Measurements from ENCODE around the gene IPCEF1.

Gene IPCEF1

DNA sequence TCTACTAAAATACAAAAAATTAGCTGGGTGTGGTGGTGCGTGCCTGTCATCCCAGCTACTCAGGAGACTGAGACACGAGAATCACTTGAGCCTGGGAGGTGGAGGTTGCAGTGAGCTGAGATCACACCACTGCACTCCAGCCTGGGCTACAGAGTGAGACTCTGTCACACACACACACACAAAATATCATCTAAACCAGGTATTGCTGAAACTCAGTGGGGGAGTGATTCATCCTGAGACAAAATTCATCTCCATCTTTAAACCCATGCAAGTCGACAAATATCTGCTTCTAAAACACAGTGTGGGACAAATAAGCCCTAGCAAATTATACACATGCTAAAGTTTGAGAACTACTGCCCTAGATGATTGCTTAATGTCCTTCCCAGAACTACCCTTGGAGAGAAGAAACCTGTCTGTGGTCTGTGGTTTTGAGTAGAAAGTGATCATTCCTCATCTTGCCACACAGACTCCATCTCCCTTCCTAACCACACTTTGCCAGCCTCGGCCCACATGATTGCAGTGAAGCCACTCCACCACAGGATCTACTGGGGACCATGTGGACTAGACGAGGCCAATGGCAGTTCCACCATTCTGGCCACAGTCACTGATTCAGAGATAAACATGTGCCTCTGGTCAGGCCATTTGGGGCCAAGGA lies 187.3 kb downstream of the IPCEF1 start:
- no peak for TF ChIP-seq CSDC2 (CRISPR knock-in tag; IDR thresholded peaks at IDR 0.05)
- no peak for ATAC-seq

- ATAC-seq, result no peak
- TF ChIP-seq, protein P1, sequence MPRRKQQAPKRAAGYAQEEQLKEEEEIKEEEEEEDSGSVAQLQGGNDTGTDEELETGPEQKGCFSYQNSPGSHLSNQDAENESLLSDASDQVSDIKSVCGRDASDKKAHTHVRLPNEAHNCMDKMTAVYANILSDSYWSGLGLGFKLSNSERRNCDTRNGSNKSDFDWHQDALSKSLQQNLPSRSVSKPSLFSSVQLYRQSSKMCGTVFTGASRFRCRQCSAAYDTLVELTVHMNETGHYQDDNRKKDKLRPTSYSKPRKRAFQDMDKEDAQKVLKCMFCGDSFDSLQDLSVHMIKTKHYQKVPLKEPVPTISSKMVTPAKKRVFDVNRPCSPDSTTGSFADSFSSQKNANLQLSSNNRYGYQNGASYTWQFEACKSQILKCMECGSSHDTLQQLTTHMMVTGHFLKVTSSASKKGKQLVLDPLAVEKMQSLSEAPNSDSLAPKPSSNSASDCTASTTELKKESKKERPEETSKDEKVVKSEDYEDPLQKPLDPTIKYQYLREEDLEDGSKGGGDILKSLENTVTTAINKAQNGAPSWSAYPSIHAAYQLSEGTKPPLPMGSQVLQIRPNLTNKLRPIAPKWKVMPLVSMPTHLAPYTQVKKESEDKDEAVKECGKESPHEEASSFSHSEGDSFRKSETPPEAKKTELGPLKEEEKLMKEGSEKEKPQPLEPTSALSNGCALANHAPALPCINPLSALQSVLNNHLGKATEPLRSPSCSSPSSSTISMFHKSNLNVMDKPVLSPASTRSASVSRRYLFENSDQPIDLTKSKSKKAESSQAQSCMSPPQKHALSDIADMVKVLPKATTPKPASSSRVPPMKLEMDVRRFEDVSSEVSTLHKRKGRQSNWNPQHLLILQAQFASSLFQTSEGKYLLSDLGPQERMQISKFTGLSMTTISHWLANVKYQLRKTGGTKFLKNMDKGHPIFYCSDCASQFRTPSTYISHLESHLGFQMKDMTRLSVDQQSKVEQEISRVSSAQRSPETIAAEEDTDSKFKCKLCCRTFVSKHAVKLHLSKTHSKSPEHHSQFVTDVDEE (CRISPR knock-in tag; IDR thresholded peaks at IDR 0.05), result no peak
- TF ChIP-seq ZNF565 (CRISPR knock-in tag; conservative IDR thresholded peaks at IDR 0.05; ENCODE audit: low read depth) (no peak), RARB (CRISPR knock-in tag; IDR thresholded peaks at IDR 0.05) (no peak), ZNF8 (CRISPR knock-in tag; IDR thresholded peaks at IDR 0.05) (no peak), ARNTL (CRISPR knock-in tag; IDR thresholded peaks at IDR 0.05; ENCODE audit: borderline replicate concordance, low read depth) (no peak), PPARA (CRISPR knock-in tag; IDR thresholded peaks at IDR 0.05; ENCODE audit: borderline replicate concordance) (no peak), ISL1 (CRISPR knock-in tag; IDR thresholded peaks at IDR 0.05) (no peak), TOX (CRISPR knock-in tag; IDR thresholded peaks at IDR 0.05; ENCODE audit: borderline replicate concordance) (no peak), ZNF70 (CRISPR knock-in tag; IDR thresholded peaks at IDR 0.05) (no peak), GLIS3 (CRISPR knock-in tag; IDR thresholded peaks at IDR 0.05) (no peak), TCF4 (CRISPR knock-in tag; IDR thresholded peaks at IDR 0.05; ENCODE audit: borderline replicate concordance) (no peak), ZC3H10 (CRISPR knock-in tag; IDR thresholded peaks at IDR 0.05) (no peak)
- TF ChIP-seq, protein P2, sequence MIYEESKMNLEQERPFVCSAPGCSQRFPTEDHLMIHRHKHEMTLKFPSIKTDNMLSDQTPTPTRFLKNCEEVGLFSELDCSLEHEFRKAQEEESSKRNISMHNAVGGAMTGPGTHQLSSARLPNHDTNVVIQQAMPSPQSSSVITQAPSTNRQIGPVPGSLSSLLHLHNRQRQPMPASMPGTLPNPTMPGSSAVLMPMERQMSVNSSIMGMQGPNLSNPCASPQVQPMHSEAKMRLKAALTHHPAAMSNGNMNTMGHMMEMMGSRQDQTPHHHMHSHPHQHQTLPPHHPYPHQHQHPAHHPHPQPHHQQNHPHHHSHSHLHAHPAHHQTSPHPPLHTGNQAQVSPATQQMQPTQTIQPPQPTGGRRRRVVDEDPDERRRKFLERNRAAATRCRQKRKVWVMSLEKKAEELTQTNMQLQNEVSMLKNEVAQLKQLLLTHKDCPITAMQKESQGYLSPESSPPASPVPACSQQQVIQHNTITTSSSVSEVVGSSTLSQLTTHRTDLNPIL (CRISPR knock-in tag; IDR thresholded peaks at IDR 0.05; ENCODE audit: low read depth), result no peak
Measured at GRCh38 chr6:154167126-154167525, 189.5 kb downstream of the IPCEF1 start.

DNA sequence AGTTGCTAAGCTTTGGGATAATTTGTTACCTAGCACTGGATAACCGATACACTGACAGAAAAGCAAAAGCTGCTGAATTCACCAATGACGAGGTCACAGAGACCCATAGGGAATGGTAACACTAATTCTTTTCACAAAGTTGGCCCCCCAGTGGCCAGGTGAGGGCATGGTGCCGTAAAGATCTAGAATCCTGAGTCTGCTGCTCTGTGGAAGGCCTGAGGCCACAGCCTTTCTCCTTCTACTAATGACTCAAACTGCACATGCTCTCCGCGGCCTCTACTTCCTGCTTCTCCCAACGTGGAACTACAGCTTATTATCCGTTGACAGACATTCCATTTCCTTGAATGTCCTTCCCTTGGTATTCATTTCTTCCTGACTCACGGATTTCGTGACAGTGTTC lies 190.5 kb downstream of the IPCEF1 start:
- ATAC-seq, result no peak
- TF ChIP-seq CSDC2 (CRISPR knock-in tag; IDR thresholded peaks at IDR 0.05), result no peak
- no peak for TF ChIP-seq OSR1 (CRISPR knock-in tag; IDR thresholded peaks at IDR 0.05)
- no peak for TF ChIP-seq TOX (CRISPR knock-in tag; IDR thresholded peaks at IDR 0.05; ENCODE audit: borderline replicate concordance)
- TF ChIP-seq, protein P1 (CRISPR knock-in tag; IDR thresholded peaks at IDR 0.05), result no peak
- TF ChIP-seq ARNTL (CRISPR knock-in tag; IDR thresholded peaks at IDR 0.05; ENCODE audit: borderline replicate concordance, low read depth), result no peak
- TF ChIP-seq, protein P2 (CRISPR knock-in tag; IDR thresholded peaks at IDR 0.05; ENCODE audit: low read depth), result no peak
- no peak for TF ChIP-seq ISL1 (CRISPR knock-in tag; IDR thresholded peaks at IDR 0.05)
- TF ChIP-seq RARB (CRISPR knock-in tag; IDR thresholded peaks at IDR 0.05), result no peak

GRCh38 chr6:154165478-154165877 lies 191.1 kb downstream of the IPCEF1 start:
- TF ChIP-seq ESRRG (CRISPR knock-in tag; IDR thresholded peaks at IDR 0.05), result no peak
- TF ChIP-seq TOX (CRISPR knock-in tag; IDR thresholded peaks at IDR 0.05; ENCODE audit: borderline replicate concordance), result no peak
- TF ChIP-seq OSR1 (CRISPR knock-in tag; IDR thresholded peaks at IDR 0.05), result no peak
- no peak for TF ChIP-seq ARNTL (CRISPR knock-in tag; IDR thresholded peaks at IDR 0.05; ENCODE audit: borderline replicate concordance, low read depth)
- ATAC-seq, result no peak

- ATAC-seq, result no peak
- TF ChIP-seq, protein P1 (CRISPR knock-in tag; IDR thresholded peaks at IDR 0.05), result no peak
- TF ChIP-seq, protein P2 (CRISPR knock-in tag; IDR thresholded peaks at IDR 0.05; ENCODE audit: low read depth), result no peak
- TF ChIP-seq ZC3H10 (CRISPR knock-in tag; IDR thresholded peaks at IDR 0.05), result no peak
- no peak for TF ChIP-seq SNAI2 (CRISPR knock-in tag; IDR thresholded peaks at IDR 0.05)
- TF ChIP-seq, protein P3, sequence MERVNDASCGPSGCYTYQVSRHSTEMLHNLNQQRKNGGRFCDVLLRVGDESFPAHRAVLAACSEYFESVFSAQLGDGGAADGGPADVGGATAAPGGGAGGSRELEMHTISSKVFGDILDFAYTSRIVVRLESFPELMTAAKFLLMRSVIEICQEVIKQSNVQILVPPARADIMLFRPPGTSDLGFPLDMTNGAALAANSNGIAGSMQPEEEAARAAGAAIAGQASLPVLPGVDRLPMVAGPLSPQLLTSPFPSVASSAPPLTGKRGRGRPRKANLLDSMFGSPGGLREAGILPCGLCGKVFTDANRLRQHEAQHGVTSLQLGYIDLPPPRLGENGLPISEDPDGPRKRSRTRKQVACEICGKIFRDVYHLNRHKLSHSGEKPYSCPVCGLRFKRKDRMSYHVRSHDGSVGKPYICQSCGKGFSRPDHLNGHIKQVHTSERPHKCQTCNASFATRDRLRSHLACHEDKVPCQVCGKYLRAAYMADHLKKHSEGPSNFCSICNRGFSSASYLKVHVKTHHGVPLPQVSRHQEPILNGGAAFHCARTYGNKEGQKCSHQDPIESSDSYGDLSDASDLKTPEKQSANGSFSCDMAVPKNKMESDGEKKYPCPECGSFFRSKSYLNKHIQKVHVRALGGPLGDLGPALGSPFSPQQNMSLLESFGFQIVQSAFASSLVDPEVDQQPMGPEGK (CRISPR knock-in tag; IDR thresholded peaks at IDR 0.05; ENCODE audit: borderline replicate concordance), result no peak
Measured at GRCh38 chr6:154164397-154164796, 192.2 kb downstream of the IPCEF1 start.
